ENCODE results near the gene SLC9A8.
"Not testable (repeated sequence)": the region's sequence is repeated elsewhere in the genome, so short reads cannot be mapped to it uniquely, and the experiment has no call there.

The SLC9A8 gene

DNA sequence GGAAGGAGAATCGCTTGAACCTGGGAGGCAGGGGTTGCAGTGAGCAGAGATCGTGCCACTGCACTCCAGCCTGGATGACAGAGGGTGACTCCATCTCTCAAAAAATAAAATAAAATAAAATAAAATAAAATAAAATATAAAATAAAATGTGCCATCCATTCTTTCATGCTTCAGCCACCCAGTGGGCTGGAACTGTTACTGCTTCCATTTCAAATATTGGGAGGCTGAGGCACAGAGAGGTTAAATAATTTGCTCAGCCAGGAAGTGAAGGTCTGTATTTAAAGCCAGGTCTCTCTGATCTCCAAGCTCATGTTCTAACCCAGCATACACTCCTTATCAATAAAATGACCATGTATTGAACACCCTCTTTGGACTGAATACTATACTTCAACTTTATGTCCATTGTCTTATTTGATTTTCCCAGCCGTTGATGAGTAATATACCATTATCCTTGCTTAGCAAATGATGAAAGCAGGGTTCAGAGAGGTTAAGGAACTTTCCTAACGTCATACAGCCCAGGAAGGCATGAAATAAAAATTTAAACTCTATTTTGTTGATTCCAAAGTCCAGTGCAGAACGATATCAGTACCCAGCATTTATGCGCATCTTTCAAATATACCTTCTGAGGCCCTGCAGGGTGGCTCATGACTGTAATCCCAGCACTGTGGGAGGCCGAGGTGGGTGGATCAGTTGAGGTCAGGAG lies 25.8 kb upstream of the SLC9A8 start:
- no peak for DNase-seq (ENCODE audit: low spot score)

DNA sequence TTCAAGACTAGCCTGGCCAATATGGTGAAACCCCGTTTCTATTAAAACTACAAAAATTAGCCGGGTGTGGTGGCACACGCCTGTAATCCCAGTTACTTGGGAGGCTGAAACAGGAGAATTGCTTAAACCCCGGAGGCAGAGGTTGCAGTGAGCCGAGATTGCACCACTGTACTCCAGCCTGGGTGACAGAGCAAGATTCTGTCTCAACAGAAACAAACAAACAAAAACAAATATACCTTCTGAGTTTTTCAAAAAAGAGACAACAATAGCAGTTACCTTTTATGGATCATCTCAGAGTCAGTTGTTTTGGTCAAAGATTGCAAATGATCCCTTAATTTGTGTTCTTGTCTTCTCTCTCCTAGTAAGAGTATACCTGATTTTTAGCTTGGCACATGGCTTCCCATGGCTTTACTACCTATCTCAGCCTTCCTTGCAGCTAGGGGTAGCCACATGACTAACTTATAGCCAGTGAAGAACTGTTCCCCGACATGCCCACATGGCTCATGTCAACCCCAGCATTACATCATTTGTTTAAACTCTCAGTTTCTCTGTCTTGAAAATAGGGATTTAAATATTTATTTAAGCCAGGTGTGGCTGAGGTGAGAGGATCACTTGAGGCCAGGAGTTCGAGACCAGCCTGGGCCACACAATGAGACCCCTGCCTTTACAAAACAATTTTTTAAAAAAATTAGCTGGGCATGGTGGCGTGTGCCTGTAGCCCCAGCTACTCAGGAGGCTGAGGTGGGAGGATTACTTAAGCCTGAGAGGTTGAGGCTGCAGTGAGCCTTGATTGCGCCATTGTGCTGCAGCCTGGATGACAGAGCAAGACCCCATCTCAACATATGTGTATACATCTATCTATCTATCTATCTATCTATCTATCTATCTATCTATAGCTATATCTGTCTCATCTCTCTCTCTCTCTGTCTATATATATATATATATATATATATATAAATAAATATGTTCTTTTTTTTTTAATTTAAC lies 25.0 kb upstream of the SLC9A8 start:
- DNase-seq (ENCODE audit: low spot score), result no peak

DNA sequence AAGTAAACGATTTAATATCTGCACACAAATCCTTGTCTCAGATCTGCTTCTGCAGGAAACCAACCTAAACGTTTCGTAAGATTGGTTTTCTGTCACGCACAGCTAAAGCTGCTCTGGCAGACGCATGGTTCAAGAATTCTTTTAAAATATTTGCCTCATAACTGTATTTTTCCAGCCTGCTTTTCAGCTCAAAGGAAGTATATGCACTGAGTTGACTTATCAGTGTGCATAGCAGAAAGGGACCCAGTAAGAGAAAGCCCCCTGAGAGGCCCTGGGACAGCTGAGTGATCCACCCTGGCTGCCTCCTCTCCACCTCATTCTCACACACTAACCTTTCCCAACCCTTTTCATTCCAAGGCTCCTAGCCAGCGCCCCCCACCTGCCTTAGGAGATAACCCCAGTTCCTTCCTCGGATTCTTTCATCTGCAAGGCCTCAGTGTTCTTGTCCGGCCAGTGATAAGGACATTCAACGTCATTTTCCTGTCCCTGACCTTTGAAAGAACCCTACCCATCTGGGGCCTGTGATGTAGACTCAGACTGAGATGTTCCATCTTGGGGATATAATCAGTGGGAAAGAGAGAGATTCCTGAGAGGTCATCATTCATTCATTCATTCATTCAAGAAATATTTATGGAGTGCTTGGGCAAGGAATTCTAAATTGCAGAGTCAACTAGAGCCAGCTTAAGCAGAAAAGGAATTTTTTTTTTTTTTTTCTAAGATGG lies 22.4 kb upstream of the SLC9A8 start:
- no peak for DNase-seq (ENCODE audit: low spot score)

DNA sequence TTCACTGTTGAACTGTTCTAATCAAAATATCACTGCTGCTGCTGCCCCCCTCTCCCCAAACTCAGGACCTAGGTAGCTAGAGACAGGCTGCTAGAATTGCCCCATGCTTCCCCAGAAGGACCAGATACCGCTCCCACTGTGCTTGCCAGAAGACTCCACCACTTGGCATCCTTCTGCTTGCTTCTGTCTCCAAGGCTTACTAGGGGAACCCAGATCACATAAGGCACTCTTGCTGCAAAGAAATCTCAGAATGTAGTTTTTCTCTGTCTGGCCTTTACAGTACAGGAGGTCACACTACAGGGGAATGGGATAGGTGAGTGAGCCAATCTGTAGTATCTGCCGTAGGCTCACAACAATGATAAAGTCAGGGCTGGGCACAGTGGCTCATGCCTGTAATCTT lies 21.5 kb upstream of the SLC9A8 start:
- DNase-seq (ENCODE audit: low spot score), result no peak

DNA sequence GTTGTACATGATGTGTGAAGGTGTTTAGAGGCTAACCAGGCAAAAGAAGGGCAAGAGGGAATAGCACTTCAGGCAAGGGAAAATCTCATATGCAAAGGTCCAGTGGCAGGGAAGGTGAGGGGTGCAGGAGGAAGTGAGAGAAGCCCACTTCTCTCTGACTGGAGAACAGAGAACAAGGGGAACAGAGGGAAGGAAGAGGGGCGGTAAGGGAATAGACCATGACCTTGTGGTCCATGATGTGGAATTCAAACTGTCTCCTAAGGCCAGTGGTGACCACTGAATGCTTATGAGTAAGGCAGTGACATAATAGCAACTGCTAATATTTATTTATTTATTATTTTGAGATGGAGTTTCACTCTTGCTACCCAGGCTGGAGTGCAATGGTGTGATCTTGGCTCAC lies 20.6 kb upstream of the SLC9A8 start:
- DNase-seq (ENCODE audit: low spot score), result no peak

DNA sequence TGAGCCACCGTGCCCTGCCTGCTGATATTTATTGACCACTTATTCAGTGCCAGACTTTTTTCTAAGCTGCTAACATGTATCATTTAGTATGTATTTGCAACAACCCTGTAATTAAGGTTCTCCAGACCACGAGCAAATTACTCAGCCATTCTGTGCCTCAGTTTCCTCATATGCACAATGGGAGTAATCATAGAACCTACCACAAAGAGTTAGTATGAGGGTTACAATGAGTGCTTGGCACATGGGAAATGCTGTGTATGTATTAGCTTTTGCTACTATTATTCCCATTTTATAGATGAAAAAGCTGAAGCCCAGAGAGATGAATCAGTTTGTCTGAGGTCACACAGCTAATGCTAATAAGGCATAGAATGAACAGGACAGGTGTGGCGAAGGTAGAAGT lies 20.0 kb upstream of the SLC9A8 start:
- no peak for DNase-seq (ENCODE audit: low spot score)

DNA sequence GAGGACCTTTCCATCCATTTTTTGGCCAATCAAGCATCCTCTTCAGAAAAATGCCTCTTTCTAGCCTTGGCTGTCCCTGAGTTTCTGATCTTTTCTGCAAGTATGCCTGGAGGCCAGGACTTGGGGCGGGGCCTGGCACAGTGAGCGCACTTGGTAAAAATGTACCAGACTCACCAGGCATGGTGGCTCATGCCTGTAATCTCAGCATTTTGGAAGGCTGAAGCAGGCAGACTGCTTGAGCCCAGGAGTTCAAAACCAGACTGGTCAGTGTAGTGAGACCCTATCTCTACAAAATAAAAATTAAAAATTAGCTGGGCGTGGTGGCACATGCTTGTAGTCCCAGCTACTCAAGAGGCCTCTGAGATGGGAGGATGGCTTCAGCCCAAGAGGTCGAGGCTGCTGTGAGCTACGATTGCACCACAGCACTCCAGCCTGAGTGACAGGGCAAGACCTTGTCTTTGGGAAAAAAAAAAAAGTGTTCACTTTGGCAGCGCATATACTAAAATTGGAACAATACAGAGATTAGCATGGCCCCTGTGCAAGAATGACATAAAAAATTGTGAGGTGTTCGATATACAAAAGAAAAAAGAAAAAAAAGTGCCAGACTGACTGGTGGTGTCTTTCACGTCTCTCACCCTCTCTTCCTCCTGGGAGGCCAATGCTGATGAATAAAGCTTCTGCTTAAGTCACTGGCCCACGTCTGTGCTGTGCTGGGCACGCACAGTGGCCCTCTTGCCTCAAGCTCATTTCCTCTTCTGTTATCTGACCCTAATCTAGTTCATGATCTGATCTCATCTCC lies 18.1 kb upstream of the SLC9A8 start:
- DNase-seq (ENCODE audit: low spot score), result no peak

DNA sequence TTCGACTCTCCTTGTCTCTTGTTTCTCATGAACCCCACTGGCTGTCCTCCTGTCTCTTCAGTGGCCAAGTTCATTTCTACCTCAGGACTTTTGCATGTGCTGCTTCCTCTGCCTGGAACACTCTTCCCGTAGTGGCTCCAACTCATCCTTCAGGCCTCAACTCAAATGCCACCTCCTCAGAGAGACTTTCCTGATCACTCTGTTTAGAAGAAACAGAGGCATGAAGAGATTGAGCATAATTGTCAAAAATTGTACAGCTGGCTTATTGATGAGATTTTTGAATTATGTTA lies 17.5 kb upstream of the SLC9A8 start:
- no peak for DNase-seq (ENCODE audit: low spot score)

DNA sequence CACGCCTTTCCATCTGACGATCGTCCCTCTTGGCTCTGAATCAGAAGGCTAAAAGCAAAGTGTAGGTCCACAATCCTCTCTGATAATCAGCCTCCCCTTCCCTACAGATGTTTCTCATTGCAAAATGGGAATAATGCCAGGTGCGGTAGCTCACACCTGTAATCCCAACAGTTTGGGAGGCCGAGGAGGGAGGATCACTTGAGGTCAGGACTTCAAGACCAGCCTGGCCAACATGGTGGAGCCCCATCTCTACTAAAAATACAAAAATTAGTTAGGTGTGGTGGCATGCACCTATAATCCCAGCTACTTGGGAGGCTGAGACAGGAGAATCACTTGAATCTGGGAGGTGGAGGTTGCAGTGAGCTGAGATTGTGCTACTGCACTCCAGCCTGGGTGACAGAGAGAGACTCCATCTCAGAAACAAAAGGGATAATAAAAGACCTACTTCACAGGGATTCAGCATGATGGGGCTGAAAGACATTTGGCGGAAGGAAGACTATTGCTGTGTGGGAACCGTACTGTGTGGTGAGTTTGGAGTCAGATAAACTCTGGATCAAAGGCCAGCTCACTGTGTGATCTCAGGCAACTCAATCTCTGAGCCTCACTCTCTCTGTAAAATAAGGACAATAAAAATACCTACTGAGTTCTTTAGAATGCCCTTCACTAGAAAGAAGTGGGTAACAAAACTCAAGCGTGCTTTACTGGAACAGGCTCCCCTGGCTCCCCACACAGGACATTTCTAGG lies 15.9 kb upstream of the SLC9A8 start:
- DNase-seq (ENCODE audit: low spot score), result no peak

DNA sequence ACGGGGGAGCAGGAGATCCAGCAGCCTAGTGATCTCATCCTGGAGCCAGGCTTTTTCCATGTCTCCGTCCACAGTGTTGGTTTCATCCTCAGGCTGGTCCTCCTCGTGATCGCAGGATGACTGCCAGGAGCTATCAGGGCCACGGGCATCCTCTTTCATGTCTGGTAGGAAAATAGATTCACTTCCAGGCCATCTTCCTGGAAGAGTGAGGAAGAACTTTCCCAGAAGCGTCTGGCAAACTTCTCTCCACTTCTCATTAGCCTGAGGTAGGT lies 15.3 kb upstream of the SLC9A8 start:
- DNase-seq (ENCODE audit: low spot score), result no peak

DNA sequence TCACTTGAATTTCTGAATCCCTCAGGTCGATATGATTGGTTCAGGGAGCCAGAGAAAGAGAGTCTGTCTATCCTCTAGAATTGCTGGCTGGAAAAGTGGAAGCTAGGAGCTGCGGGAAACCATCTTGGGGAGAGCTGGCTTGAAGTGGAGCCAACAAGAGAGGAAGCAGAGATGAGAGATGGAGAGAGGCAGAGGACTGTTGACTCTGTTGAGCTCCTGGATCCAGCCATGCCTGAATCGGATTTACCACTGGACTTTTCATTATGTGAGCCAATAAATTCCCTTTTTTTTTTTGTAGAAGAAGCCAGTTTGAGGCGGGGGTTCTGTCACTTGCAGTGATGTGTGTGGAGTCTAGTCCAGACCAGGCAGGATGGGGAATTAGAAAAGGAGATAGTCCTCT lies 13.9 kb upstream of the SLC9A8 start:
- DNase-seq (ENCODE audit: low spot score), result no peak

DNA sequence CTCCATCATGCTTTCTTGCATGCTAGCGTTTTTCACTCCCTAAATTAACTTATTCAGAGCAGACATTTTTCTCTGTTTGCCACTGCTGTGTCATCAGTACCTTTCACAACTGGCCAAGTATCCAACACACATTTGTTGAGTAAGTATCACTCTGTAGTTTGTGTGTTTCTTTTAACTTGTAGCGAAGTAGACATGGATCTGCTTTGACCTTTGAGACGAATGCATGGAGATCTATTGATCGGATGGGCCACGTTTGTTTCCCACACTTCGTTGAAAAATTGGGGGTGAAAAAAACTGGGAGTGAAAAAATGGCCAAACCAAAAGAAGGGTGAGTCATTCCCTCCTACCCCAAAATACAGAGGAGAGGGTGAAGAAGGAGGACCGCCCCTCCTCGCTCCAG lies 12.9 kb upstream of the SLC9A8 start:
- DNase-seq (ENCODE audit: low spot score), result no peak

DNA sequence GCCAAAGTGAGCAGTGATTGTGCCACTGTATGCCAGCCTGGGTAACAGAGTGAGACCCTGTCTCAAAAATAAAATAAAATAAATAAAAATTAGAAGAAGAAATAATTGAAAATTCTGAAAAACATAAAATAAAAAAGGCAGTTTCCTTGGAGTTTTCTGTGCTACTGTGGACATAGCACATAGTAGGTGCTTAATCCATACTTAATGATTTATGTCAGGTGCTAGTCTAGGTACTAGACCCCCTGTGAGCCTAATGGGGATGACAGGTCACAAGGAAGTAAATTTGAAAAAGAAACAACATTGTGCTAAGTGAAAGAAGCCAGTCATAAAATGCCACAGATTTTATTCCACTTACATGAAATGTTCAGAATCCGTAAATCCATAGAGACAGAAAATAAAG lies 9.2 kb upstream of the SLC9A8 start:
- no peak for DNase-seq (ENCODE audit: low spot score)

DNA sequence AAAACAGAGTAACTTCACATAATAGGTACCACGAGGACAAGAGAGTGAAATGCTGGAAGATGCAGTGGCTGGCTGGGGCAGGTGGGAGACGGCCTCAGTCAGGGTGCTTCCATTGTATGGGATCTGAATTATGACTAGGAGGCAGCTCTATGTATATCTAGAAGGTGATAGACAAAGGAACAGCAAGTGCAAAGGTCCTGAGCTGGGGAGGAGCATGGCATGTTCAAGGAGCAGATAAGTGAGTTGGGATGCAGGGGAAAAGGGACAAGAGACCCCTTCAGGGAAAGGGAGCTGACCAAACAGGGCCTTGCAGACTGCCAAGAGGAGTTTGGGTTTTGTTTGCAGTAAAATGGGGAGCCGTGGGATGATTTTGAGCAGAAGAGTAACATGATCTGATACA lies 8.3 kb upstream of the SLC9A8 start:
- no peak for DNase-seq (ENCODE audit: low spot score)

DNA sequence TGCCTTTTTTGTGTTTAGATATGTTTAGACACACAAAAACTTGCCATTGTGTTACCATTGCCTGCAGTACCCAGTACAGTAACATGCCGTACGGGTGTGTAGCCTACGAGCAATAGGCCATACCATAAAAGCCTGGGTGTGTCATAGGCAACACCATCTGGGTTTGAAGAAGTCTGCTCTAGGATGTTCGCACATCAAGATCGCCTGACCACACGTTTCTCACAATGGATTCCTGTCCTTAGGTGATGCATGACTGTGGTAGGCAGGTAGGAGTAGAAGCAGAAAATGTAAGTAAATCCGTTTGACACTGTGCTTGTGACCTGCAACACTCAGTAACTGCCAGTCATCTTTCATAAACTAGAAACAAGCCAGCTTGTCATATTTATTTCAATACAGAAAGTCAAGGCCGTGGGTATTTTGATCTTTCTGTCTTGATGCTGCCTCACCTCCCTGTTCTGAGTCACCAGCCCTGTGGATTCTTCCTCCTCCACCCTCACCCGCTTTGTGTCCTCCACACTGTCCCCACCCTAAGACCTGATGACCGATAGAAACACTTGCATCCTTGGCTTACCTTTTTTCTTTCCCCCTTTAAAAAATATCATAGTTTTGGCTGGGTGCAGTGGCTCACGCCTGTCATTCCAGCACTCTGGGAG lies 7.3 kb upstream of the SLC9A8 start:
- not testable (repeated sequence) for DNase-seq (ENCODE audit: low spot score)

DNA sequence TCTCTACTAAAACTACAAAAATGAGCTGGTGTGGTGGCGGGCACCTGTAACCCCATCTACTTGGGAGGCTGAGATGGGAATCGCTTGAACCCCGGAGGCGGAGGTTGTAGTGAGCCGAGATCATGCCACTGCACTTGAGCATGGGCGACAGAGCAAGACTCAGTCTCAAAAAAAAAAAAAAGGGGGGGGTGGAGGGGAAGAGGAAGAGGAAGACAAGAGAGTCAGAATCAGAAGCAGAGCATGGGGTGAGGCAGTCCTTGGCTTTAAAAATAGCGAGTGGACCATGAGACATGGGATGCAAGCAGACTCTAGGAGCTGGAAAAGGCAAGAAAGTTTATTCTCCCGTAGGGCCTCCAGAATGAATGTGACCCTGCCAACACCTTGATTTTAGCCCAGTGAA lies 3.9 kb upstream of the SLC9A8 start:
- no peak for DNase-seq (ENCODE audit: low spot score)

DNA sequence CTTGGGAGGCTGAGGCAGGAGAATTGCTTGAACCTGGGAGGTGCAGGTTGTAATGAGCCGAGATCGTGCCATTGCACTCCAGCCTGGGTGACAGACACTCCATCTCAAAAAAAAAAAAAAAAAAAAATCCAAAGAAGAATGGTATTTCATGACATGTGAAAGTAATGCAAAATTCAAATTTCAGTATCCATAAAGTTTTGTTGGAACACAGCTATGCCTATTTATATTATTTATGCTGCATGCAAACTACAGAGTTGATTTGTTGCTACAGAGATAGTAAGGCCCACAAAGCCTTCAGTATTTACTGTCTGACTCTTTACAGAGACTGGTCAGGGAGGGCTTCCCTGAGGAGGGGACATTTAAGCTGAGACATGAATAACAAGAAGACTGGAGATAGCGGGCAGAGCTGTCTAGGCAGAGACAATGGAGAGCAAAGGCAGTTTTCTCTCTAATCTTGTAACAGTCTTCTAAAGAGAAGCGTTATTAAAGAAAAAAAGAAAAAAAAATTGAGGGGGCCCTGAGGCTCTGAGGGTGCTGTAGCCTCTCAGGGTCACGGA lies 2.7 kb upstream of the SLC9A8 start:
- no peak for DNase-seq (ENCODE audit: low spot score)

DNA sequence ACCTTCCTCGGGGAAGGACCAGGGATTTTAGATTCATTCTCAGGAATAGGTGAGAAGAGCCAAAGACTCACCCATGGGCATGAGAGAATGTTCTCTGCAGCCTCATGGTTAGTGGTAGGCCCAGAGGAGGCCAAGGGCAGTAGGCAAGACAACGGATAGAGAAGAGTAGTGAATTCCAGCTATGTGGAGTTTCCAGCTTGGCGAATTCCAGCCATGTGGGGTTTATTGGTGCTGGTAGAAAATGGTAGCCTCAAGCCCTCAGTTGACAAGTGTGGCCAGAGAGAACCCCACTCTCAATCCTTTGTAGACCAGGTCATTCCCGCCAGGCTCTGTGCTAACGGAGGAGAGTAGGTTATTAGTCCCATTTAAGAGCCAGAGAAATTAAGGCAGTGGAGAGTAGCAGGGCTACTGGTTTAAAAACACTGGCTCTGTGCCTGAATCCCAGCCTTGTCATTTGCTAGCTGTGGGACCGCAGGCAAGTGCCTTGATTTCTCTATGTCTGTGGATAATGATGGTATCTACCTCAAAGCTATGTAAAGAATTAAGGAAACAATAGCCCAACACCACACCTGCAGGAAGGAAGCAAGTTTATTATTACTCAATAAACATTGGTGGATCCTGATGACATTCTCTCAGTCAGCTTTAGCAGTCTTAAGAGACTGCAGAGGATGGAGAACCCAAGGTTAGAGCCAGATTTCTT lies 2.0 kb upstream of the SLC9A8 start:
- DNase-seq (ENCODE audit: low spot score), result no peak

DNA sequence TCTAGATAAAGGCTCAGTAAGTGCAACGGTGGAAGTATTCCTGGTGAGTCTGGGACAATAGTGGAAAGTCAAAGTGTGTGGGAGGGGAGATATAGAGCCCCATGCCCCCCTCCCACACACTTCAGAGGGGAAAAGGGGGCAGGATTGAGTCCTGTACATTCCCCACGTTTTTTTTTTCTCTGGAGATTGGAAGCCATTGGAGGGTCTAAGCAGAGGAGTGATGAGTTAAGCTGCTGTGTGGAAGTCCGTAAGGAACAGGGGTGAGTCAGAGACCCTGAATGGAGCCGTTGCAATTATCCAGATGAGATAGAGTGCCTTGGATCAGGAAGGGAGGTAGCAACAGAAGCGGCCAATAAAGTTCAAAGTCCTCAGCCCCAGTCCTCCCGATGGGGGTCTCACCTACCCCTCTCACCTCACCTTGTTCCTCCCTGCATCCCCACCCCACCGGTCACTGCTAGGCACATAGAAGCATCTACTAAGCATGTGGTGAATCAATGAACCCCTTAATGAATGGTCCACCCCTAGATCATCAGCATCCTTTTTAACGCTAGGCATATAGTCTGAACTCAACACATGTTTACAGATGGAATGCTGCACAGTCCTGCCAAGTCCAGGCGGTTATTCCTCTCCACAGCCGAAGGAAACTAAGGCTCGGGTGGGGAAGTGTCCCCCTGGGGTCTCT lies 662 bp upstream of the SLC9A8 start:
- no peak for DNase-seq (ENCODE audit: low spot score)

Data from cerebellar cortex (tissue), 1 donor.